Measurements from ENCODE around the gene SLIT1.

- TF ChIP-seq POLR2A (IDR thresholded peaks at IDR 0.05): no peak
- TF ChIP-seq EP300 (IDR thresholded peaks at IDR 0.05): no peak
- TF ChIP-seq, protein P1, sequence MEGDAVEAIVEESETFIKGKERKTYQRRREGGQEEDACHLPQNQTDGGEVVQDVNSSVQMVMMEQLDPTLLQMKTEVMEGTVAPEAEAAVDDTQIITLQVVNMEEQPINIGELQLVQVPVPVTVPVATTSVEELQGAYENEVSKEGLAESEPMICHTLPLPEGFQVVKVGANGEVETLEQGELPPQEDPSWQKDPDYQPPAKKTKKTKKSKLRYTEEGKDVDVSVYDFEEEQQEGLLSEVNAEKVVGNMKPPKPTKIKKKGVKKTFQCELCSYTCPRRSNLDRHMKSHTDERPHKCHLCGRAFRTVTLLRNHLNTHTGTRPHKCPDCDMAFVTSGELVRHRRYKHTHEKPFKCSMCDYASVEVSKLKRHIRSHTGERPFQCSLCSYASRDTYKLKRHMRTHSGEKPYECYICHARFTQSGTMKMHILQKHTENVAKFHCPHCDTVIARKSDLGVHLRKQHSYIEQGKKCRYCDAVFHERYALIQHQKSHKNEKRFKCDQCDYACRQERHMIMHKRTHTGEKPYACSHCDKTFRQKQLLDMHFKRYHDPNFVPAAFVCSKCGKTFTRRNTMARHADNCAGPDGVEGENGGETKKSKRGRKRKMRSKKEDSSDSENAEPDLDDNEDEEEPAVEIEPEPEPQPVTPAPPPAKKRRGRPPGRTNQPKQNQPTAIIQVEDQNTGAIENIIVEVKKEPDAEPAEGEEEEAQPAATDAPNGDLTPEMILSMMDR (IDR thresholded peaks at IDR 0.05): no peak
Observed at GRCh38 chr10:97180986-97181385, 4.8 kb downstream of the SLIT1 start.
